Upper lobe of right lung (tissue), 1 donor: ENCODE results near the gene SND1. TPM values are rescaled to one million over a fixed set of nuclear protein-coding genes. Genes with fewer than 3 reads are reported as not detected.

ENCODE experiments used
- ATAC-seq: fragments of 200-7000 bp; cut with Tn5 transposase; one replicate; pipeline ENCODE4 v1.9.1; 2020; ENCODE audit warnings: mild to moderate bottlenecking, moderate library complexity
- DNase-seq: peaks from one replicate; pipeline ENCODE4 v3.0.0-alpha.2; 2020
- H3K27ac ChIP-seq: fragments of 200-600 bp; one replicate; pipeline ENCODE4 v1.8.0; 2022
- H3K27me3 ChIP-seq: fragments of 200-600 bp; one replicate; pipeline ENCODE4 v1.8.0; 2022; ENCODE audit warnings: mild to moderate bottlenecking
- H3K36me3 ChIP-seq: fragments of 200-600 bp; one replicate; pipeline ENCODE4 v1.8.0; 2022
- H3K4me1 ChIP-seq: fragments of 200-600 bp; one replicate; pipeline ENCODE4 v1.8.0; 2022
- H3K4me3 ChIP-seq: fragments of 200-600 bp; one replicate; pipeline ENCODE4 v1.8.0; 2022; ENCODE audit warnings: mild to moderate bottlenecking
- H3K9me3 ChIP-seq: fragments of 200-600 bp; one replicate; pipeline ENCODE4 v1.8.0; 2022
- CTCF ChIP-seq: fragments of 200-600 bp; IDR thresholded peaks from one replicate; pipeline ENCODE4 v1.8.0; 2022; ENCODE audit warnings: antibody characterized with exemption
- intact Hi-C: fragments of 100-400 bp; cut with DNase I; formaldehyde crosslinking; loops from one replicate; pipeline ENCODE4 v1.11.0; 2022
- total RNA-seq: library from RNA; stranded (reverse); fragmentation: NEBNext Ultra II Directional; extraction: Animal tissue kit (Norgen Biotek cat#: 25700); gene quantifications from one replicate; pipeline ENCODE4 v1.2.1, GENCODE V29; 2021
- donor health status: DM: no; HTN: yes; CAD: no; lungs with severe emphysema.

Gene SND1
- total RNA-seq, 1 donor from 2014 or later, result 150 TPM

DNA sequence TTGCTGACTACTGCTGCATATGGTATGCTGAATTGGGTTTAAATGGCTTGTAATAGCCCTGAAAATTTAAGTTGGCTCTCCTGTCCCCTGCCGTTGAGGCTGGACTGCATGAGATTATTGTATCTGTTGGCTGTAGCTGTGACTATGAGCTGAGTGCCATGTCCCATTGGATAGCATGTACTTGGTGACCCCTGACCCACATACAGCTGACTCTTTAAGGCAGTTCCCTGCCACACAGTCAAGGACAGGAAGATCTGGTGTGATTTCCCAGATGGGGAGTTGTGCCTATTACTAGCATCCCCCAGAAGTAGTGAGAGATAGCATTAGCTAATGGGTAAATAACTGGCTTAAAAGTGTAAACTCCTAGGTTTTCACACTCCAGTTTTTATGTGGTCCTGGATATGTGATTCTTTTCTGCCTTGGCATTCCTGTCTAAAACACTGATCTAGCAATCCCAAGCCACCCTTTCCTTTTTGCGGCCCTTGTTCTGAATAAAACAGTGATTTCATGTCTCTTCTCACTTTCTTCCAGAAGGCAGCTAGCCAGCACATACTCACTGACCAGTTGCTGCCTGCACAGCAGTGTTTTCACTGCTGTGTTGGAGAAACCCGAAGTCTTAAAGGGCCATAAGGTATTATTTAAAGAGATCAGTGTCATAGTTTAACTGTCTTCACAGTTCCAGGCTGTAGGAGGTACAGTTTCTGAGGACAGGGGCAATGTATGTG lies 343.3 kb downstream of the SND1 start:
- intact Hi-C loops, result no loop called here
- Histone ChIP-seq H3K9me3 (no peaks in the 10 kb centered on the region), H3K27me3 (no peaks in the 10 kb centered on the region), H3K36me3 (peaks cover 5% of the 10 kb centered on the region), H3K4me1 (peaks cover 19% of the 10 kb centered on the region), H3K4me3 (no peak overlapping the region), H3K27ac (no peak overlapping the region)
- no peak for DNase-seq
- ATAC-seq, result no peak
- no peak for TF ChIP-seq CTCF

DNA sequence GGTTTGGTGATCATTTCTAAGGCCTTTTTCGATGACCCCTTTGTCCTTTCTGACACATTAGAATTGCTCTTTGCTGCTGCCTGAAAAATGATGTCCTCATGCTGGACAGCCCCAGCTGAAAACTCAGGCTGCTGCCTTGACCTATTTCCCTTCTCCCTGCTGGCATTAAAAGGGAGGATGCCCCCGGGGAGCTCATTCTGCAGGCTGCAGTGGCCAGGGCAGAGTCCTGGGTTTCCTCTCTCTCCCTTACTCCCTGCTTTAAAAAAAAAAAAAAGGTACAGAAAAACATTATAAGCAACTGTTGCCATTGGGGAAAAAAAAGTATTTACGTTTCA lies 343.9 kb downstream of the SND1 start:
- intact Hi-C loops, result no loop called here
- peaks cover 5% of the 10 kb centered on the region for H3K36me3 ChIP-seq
- no peaks in the 10 kb centered on the region for H3K9me3 ChIP-seq
- H3K4me1 ChIP-seq, result peaks cover 19% of the 10 kb centered on the region
- ATAC-seq (no peak), DNase-seq (no peak)
- no peak for TF ChIP-seq CTCF
- no peaks in the 10 kb centered on the region for H3K27me3 ChIP-seq
- no peak overlapping the region for H3K27ac ChIP-seq
- H3K4me3 ChIP-seq, result no peak overlapping the region

DNA sequence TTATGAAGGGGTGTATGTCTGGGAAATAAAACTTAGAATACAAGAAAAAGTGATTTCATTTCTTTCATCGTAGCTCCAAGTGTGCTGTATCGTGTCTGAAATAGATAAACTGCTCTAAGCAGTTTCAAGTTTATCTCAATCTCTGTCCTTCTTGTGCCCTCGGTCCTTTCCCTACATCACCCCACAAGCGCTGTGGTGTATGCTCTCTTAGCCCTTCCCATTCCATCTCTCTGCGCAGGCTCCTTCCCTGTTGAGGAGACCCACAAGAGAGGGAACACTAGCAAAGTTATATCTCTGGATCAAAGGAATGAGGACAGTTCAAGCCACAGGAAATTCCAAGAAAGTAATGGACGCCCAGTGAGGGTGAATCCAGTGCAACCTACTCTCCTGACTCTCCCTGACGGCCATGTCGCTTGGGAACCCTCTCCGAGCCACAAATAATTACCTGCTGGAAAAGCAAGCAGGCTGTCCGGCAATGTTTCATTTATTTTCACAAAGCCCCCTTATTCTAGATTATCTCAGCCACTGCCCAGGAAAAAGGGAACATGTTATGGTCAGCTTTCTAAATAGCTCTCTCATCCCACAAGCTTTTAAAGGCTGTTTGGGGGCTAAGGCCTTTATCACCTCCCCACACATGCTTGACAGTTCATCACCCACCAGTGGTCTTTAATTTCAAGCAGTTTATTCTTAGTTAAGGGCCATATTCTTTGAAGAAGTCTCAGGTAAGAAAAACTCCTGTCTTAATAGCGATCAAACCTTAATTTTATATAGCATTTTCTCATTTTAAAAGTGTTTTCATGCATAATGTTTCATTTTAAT lies 344.5 kb downstream of the SND1 start:
- H3K36me3 ChIP-seq, result peaks cover 5% of the 10 kb centered on the region
- no peaks in the 10 kb centered on the region for H3K9me3 ChIP-seq
- DNase-seq (no peak), ATAC-seq (no peak)
- H3K4me3 ChIP-seq, result no peak overlapping the region
- no peaks in the 10 kb centered on the region for H3K27me3 ChIP-seq
- peaks cover 15% of the 10 kb centered on the region for H3K4me1 ChIP-seq
- intact Hi-C loops, result no loop called here
- no peak for TF ChIP-seq CTCF
- no peak overlapping the region for H3K27ac ChIP-seq

DNA sequence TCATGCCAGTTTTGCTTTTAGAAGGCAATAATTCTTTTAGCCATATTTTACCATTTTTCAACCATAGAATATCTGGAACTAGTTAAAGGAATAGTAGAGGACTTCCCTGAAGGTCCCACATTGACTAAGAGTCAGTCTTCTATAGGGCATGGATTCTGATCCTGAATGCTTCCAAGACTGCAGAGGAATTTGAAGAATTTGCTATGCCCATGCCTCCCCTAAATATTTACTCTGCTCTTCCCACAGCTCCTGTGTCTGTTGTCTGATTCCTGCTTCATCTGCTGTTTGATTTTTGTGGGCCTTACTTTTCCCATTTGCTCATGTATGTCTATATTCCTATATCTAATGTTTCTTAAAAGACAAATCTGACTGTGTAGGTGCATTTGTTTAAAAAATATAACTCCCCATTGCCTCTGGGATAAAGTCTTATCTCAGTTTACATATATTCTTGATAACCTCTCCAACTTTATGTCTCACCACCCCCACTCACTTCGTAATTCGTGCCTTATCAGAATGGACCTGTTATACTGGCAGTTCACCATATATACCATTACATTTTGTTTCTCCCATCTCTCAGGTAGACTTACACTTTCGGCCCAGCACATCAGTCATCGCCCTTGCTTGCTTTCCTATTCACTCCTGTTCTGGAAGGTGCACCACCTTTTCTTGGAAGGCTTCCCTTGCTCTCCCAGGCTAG lies 345.4 kb downstream of the SND1 start:
- no peak overlapping the region for H3K27ac ChIP-seq

GRCh38 chr7:127998671-127999070 lies 346.7 kb downstream of the SND1 start:
- Histone ChIP-seq H3K36me3 (no peaks in the 10 kb centered on the region), H3K27me3 (no peaks in the 10 kb centered on the region), H3K4me1 (peaks cover 14% of the 10 kb centered on the region), H3K4me3 (no peak overlapping the region), H3K27ac (no peak overlapping the region), H3K9me3 (no peaks in the 10 kb centered on the region)
- ATAC-seq (no peak), DNase-seq (no peak)
- TF ChIP-seq CTCF, result no peak
- intact Hi-C loops, result no loop called here

More for the DNA sequence above, 345.4 kb downstream of the SND1 start:
- H3K4me1 ChIP-seq, result peaks cover 14% of the 10 kb centered on the region
- ATAC-seq, result no peak
- H3K9me3 ChIP-seq, result no peaks in the 10 kb centered on the region
- intact Hi-C loops, result no loop called here
- H3K36me3 ChIP-seq, result peaks cover 5% of the 10 kb centered on the region
- H3K27me3 ChIP-seq, result no peaks in the 10 kb centered on the region
- H3K4me3 ChIP-seq, result no peak overlapping the region
- no peak for DNase-seq
- no peak for TF ChIP-seq CTCF
